Thyroid gland (tissue), 4 donors: ENCODE results near the gene ZNF143.

ENCODE experiments used
- CTCF ChIP-seq, 6 experiments: fragments of 200-600 bp in 3 of 6; fragments of 450-650 bp in 3 of 6; sonication (generic) in 3 of 6; IDR thresholded peaks; one replicate each; pipeline ENCODE4 v1.5.1; 2016 to 2019; ENCODE audit warnings: antibody characterized with exemption in 6 of 6, mild to moderate bottlenecking in 2 of 6, inconsistent platforms in 1 of 6, moderate library complexity in 1 of 6
- POLR2A ChIP-seq, 2 donors: fragments of 450-650 bp; IDR thresholded peaks; one replicate each; pipeline ENCODE4 v1.6.1; 2017; ENCODE audit warnings: antibody characterized with exemption in 2 of 2, mild to moderate bottlenecking in 2 of 2, moderate library complexity in 1 of 2

GRCh38 chr11:9528136-9528501 is 67.3 kb downstream of the ZNF143 start:
- no peak for TF ChIP-seq POLR2A (IDR thresholded peaks at IDR 0.05)
- TF ChIP-seq CTCF (IDR thresholded peaks at IDR 0.05), result no peak
